DMS 273 (cell line): ENCODE results near the gene ITGB7.

Source experiments
- DNase-seq: peaks from one replicate; lab custom pipeline; 2025; ENCODE audit not compliant: unreplicated experiment; lab: John Stamatoyannopoulos, UW

The ITGB7 gene

GRCh38 chr12:53159195-53159839 is 47.7 kb downstream of the ITGB7 start:
- peak; percentile 86 for DNase-seq

GRCh38 chr12:53152390-53152789 is 54.7 kb downstream of the ITGB7 start:
- DNase-seq: no peak

- DNase-seq: no peak
Observed at GRCh38 chr12:53151039-53151438, 56.0 kb downstream of the ITGB7 start.

GRCh38 chr12:53147653-53148052 is 59.4 kb downstream of the ITGB7 start:
- DNase-seq: no peak

- no peak for DNase-seq
Observed at GRCh38 chr12:53147181-53147580, 59.9 kb downstream of the ITGB7 start.

- no peak for DNase-seq
Observed at GRCh38 chr12:53145383-53146260, 61.4 kb downstream of the ITGB7 start.

- DNase-seq: no peak
Observed at GRCh38 chr12:53143355-53143754, 63.7 kb downstream of the ITGB7 start.
